Dedifferentiated amniotic fluid mesenchymal stem cell (primary cell): ENCODE data around the gene SLAMF1.
"Not testable (repeated sequence)": the region's sequence is repeated elsewhere in the genome, so short reads cannot be mapped to it uniquely, and the experiment has no call there.

ENCODE experiments used
- DNase-seq: peaks from one replicate; pipeline ENCODE4 v3.0.0-alpha.2; 2016; ENCODE audit errors: extremely low spot score

Gene SLAMF1

DNA sequence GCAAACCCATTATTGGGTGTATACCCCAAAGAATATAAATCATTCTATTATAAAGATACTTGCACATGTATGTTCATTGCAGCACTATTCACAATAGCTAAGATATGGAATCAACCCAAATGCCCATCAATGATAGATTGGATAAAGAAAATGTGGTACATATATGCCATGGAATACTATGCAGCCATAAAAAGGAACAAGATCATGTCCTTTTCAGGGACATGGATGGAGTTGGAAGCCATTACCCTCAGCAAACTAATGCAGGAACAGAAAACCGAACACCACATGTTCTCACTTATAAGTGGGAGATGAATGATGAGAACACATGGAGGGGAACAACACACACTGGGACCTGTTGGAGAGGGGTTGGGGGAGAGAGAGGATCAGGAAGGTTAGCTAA, 83.6 kb downstream of the SLAMF1 start:
- DNase-seq, result not testable (repeated sequence)

DNA sequence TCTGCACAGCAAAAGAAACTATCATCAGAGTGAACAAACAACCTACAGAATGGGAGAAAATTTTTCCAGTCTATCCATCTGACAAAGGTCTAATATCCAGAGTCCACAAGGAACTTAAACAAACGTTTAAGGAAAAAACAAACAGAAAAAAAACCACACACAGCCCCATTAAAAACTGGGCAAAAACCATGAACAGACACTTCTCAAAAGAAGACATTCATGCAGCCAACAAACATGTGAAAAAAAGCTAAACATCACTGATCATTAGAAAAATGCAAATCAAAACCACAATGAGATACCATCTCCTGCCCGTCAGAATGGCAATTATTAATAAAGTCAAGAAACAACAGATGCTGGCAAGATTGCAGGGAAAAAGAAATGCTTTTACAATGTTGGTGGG, 84.1 kb downstream of the SLAMF1 start:
- DNase-seq, result not testable (repeated sequence)

DNA sequence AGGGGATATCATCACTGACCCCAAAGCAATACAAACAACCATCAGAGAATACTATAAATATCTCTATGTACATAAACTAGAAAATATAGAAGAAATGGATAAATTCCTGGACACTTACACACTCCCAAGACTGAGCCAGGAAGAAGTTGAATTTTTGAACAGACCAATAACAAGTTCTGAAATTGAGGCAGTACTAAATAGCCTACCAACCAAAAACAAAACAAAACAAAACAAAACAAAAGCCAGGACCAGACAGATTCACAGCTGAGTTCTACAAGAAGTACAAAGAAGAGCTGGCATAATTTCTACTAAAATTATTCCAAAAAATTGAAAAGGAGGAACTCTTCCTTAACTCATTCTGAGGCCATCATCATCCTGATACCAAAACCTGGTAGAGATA, 86.0 kb downstream of the SLAMF1 start:
- DNase-seq, result no peak

DNA sequence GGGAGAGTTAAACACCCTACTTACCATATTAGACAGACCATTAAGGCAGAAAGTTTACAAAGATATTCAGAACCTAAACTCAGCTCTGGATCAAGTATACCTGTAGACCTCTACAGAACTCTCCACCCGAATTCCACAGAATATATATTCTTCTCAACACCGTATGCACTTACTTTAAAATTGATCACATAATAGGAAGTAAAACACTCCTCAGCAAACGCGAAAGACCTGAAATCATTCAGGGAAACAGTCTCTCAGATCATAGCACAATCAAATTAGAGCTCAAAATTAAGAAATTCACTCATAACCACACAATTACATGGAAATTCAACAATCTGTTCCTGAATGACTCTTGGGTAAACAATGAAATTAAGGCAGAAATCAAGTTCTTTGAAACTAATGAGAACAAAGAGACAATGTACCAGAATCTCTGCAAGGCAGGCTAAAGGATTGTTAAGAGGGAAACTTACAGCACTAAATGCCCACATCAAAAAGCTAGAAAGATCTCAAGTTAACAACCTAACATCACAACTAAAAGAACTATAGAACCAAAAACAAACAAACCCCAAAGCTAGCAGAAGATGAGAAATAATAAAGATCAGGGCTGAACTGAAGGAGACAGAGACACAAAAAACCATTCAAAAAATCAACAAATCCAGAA, 86.7 kb downstream of the SLAMF1 start:
- DNase-seq, result no peak

DNA sequence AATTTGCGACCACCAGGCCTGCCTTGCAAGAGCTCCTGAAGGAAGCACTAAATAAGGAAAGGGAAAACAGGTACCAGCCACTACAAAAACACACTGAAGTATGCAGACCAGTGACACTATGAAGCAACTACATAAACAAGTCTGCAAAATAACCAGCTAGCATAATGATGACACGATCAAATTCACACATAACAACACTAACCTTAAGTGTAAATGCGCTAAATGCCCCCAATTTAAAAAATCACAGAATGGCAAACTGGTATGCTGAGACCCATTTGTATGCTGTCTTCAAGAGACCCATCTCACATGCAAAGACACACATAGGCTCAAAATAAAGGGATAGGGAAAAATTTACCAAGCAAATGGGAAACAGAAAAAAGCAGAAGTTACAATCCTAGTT, 87.4 kb downstream of the SLAMF1 start:
- not testable (repeated sequence) for DNase-seq

DNA sequence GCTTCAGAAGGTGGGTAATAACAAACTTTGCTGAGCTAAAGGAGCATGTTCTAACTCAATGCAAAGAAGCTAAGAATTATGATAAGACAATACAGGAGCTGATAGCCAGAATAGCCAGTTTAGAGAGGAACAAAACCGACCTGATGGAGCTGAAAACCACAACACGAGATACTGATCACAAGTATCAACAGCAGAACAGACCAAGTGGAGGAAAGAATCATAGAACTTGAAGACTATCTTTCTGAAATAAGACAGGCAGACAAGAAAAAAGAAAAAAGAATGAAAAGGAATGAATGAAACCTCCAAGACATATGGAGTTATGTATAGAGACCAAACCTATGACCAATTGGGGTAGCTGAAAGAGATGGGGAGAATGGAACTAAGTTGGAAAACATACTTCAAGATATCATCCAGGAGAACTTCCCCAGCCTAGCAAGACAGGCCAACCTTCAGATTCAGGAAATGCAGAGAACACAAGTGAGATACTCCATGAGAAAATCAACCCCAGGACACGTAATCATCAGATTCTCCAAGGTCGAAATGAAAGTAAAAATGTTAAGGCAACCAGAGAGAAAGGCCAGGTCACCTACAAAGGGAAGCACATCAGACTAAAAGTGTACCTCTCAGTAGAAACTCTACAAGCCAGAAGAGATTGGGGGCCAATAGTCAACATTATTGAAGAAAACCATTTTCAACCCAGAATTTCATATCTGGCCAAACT, 88.0 kb downstream of the SLAMF1 start:
- no peak for DNase-seq
